T-cell (primary cell): ENCODE measurements around the gene SRM. TPM values are rescaled to one million over a fixed set of nuclear protein-coding genes. Genes with fewer than 3 reads are reported as not detected.
"Not testable (repeated sequence)": the region's sequence is repeated elsewhere in the genome, so short reads cannot be mapped to it uniquely, and the experiment has no call there.

ENCODE experiments used
- ATAC-seq, 4 experiments: fragments of 200-7000 bp in 3 of 4; fragments of 150-1000 bp in 1 of 4; cut with Tn5 transposase; replicated peaks in 1 of 4; 1 replicate in 3 of 4; 2 replicates in 1 of 4; pipeline ENCODE4 v1.10.0; 2021; ENCODE audit warnings: moderate library complexity in 3 of 4, mild to moderate bottlenecking in 2 of 4, moderate number of reproducible peaks in 1 of 4
- CTCF ChIA-PET, 2 donors: fragments of 300-600 bp; sonication (Branson Sonifier 250); formaldehyde crosslinking; loops; one replicate each; lab custom pipeline; 2022; ENCODE audit warnings: antibody characterized with exemption in 2 of 2; lab: Charles Lee
- POLR2A ChIA-PET, 2 donors: fragments of 300-600 bp; sonication (Branson Sonifier 250); formaldehyde crosslinking; loops; one replicate each; lab custom pipeline; 2022; ENCODE audit warnings: antibody characterized with exemption in 2 of 2; lab: Charles Lee
- DNase-seq, 35 experiments: peaks; one replicate each; pipeline versions ENCODE4 v3.0.0 to v3.0.0-alpha.2; 2013 to 2023
- H3K27ac ChIP-seq: one replicate; pipeline ENCODE4 v1.5.1; 2013; ENCODE audit warnings: low read length
- H3K27me3 ChIP-seq, 2 experiments: replicated peaks in 1 of 2; 1 replicate in 1 of 2; 2 replicates in 1 of 2; pipeline versions ENCODE4 v1.6.1 to v1.7.0; 2013; ENCODE audit warnings: low read length in 1 of 2, mixed read lengths in 1 of 2; ENCODE audit not compliant: control insufficient read depth in 2 of 2, insufficient read depth in 2 of 2; ENCODE audit errors: extremely low read depth in 1 of 2
- H3K36me3 ChIP-seq, 2 donors: 1 replicate in 1 of 2; 2 replicates in 1 of 2; pipeline versions ENCODE4 v1.6.1 to v1.7.0; 2013; ENCODE audit warnings: low read length in 1 of 2; ENCODE audit not compliant: control insufficient read depth in 2 of 2, insufficient read depth in 1 of 2; ENCODE audit errors: extremely low read depth in 1 of 2
- H3K4me1 ChIP-seq, 2 experiments: 1 replicate in 1 of 2; 2 replicates in 1 of 2; pipeline versions ENCODE4 v1.6.1 to v1.7.0; 2013; ENCODE audit warnings: low read length in 2 of 2, mixed read lengths in 1 of 2; ENCODE audit not compliant: insufficient read depth in 2 of 2, control insufficient read depth in 1 of 2; ENCODE audit errors: extremely low read depth in 1 of 2
- H3K4me3 ChIP-seq, 2 donors: 1 replicate in 1 of 2; 2 replicates in 1 of 2; pipeline versions ENCODE4 v1.5.1 to v1.7.0; 2013; ENCODE audit warnings: mild to moderate bottlenecking in 2 of 2, low read length in 1 of 2, moderate library complexity in 1 of 2; ENCODE audit not compliant: control insufficient read depth in 1 of 2; ENCODE audit errors: extremely low read depth in 1 of 2
- H3K9me3 ChIP-seq: 2 replicates; pipeline ENCODE4 v1.7.0; 2013
- H3K27ac Mint-ChIP-seq, 2 donors: one replicate each; pipeline ENCODE4 v1.8.0; 2020 to 2021; ENCODE audit warnings: mild to moderate bottlenecking in 2 of 2, mixed read lengths in 2 of 2
- H3K27me3 Mint-ChIP-seq, 2 donors: one replicate each; pipeline ENCODE4 v1.8.0; 2021 to 2022; ENCODE audit warnings: mixed read lengths in 2 of 2
- H3K36me3 Mint-ChIP-seq: one replicate; pipeline ENCODE4 v1.8.0; 2021; ENCODE audit warnings: mixed read lengths
- H3K4me1 Mint-ChIP-seq, 3 donors: one replicate each; pipeline ENCODE4 v1.8.0; 2020 to 2022; ENCODE audit warnings: mixed read lengths in 3 of 3, mild to moderate bottlenecking in 1 of 3
- H3K4me3 Mint-ChIP-seq, 3 donors: one replicate each; pipeline ENCODE4 v1.8.0; 2020 to 2022; ENCODE audit warnings: mild to moderate bottlenecking in 3 of 3, mixed read lengths in 3 of 3, moderate library complexity in 3 of 3
- H3K9me3 Mint-ChIP-seq, 3 donors: one replicate each; pipeline ENCODE4 v1.8.0; 2020 to 2022; ENCODE audit warnings: mixed read lengths in 3 of 3
- WGBS: methylation state at CpG from one replicate; pipeline ENCODE4 v1.1.5; 2013; ENCODE audit warnings: missing lambda C conversion rate; ENCODE audit not compliant: insufficient coverage; 5-methylcytosine and 5-hydroxymethylcytosine counted together
- total RNA-seq, 35 experiments: library from RNA in 6 of 35; stranded (reverse) in 6 of 35; fragments of 120-200 nt in 1 of 35; gene quantifications; one replicate each; pipeline versions ENCODE4 v1.2.1 to v1.2.4 and lab custom pipeline; 2013 to 2026

SRM gene
- total RNA-seq, 5 donors from 2014 or later (not counting 1 experiment from before 2014, with no cell fraction given): 38.0 to 78.5 (median 72.4) TPM

DNA sequence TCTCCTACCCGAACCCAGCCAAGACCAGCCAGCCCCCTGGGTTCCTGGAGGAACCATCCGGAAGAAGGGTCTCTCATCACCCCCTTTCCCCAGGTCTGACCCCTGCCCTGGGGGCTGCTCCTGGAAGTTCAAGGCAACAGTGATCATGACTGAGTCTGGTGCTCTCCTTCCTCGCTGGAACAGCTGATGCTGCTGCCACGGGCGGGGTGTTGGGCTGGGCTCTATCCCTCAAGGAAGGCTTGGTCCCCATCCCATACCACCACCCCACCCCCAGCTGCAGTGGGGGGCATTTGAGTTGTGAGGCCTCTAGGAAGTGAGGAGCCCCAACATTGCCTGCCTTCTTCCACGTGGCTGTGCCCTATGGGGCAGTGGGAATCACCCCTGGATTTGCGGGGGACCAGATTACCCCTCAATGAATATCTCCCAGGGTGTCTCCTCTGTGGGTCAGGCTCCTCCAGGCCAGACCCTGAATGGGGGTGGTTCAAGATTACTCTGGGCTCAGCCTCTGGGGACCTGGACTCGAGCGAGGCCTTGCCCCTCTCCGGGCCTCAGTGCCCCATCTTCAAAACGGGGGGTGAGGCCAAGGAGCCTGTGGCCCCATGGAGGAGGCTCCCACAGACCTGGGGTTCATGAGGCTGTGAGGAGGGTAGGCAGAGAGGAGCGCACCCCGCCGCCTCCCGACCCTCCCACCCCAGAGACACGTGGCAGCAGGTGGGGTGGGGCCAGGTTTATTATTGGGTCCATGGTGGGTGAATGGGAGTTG lies 15.6 kb downstream of the SRM start:
- Histone ChIP-seq H3K36me3 (no peaks in the 10 kb centered on the region), H3K27ac (no peak overlapping the region), H3K9me3 (no peaks in the 10 kb centered on the region), H3K4me3 (no peak overlapping the region), H3K4me1 (no peaks in the 10 kb centered on the region), H3K27me3 (peaks cover 0 to 9% of the 10 kb centered on the region in 2 experiments)
- Mint-ChIP-seq H3K4me3 (no peak overlapping the region), H3K27ac (no peak overlapping the region), H3K27me3 (no peaks in the 10 kb centered on the region), H3K36me3 (no peaks in the 10 kb centered on the region), H3K9me3 (no peaks in the 10 kb centered on the region), H3K4me1 (no peaks in the 10 kb centered on the region)
- WGBS: 68% methylated on average over 4 of the region's 16 CpGs
- POLR2A ChIA-PET: no interaction called here
- ATAC-seq (no peak), DNase-seq (no peak)
- CTCF ChIA-PET: no interaction called here

DNA sequence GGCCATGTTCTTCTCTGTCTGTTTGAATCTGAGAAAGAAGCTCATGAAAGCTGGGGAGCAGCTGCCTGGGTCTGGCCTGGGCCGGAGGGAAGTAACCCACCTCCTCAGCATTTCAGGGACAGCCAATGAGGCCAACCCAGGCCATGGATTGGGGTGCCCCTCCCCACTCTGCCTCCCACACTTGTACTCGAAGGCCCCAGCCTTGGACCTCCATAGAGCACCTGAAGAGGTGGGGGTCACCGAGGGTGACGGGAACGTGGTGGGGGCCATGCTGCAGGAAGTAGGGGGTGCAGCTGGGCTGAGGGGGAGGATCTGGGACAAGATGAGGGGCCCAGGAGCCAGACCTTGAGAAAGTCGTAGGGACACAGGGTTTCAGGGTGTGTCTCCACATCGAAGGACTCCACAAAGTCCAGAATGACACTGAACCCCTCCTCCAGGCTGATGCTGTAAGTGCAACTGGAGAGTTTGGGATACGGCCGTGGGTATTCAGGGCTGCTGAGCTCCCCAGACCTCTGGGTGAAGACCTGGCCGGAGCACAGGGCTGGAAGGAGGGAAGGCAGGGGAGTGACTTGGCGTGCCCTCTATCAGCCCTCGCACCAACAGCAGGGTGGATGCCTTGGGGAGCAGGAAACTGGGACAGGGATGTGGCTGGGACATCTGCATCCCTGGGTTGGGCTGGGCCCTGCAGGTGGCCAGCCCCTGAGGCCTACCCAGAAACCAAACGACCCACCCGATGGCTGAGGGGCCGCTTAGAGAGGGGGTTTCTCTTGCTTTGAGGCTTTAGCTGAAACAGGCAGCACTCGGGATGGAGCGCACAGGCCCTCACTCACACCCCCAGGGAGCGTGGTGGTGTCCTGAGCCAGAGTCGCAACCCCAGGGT lies 16.6 kb downstream of the SRM start:
- Histone ChIP-seq H3K27ac (no peak overlapping the region), H3K4me1 (no peaks in the 10 kb centered on the region), H3K4me3 (no peak overlapping the region), H3K27me3 (peaks cover 0 to 18% of the 10 kb centered on the region in 2 experiments), H3K36me3 (no peaks in the 10 kb centered on the region), H3K9me3 (no peaks in the 10 kb centered on the region)
- WGBS: 83% methylated on average over 10 of the region's 19 CpGs
- Mint-ChIP-seq H3K36me3 (no peaks in the 10 kb centered on the region), H3K27ac (no peak overlapping the region), H3K4me3 (no peak overlapping the region), H3K27me3 (no peaks in the 10 kb centered on the region), H3K4me1 (no peaks in the 10 kb centered on the region), H3K9me3 (no peaks in the 10 kb centered on the region)
- ChIA-PET POLR2A (no interaction called here), CTCF (no interaction called here)
- DNase-seq: no peak
- no peak for ATAC-seq

DNA sequence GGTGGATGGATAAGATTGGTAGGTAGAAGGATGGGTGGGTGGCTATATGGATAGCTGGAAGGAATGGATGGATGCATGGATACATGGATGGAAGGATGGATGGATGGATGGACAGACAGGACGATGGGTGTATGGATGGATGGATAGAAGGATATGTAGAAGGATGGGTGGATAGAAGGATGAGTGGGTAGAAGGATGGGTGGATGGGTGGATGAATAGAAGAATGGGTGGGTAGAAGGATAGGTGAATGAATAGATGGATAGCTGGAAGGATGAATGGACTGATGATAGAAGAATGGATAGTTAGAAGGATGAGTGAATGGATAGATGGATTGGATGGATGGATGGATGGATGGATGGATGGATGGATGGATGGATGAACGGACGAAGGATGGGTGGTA lies 17.8 kb downstream of the SRM start:
- Mint-ChIP-seq H3K4me1 (peaks cover 6 to 7% (median 6%) of the 10 kb centered on the region in 3 donors), H3K27ac (no peak overlapping the region), H3K4me3 (no peak overlapping the region), H3K27me3 (no peaks in the 10 kb centered on the region), H3K36me3 (no peaks in the 10 kb centered on the region), H3K9me3 (no peaks in the 10 kb centered on the region)
- no peaks in the 10 kb centered on the region for H3K36me3 ChIP-seq
- 82% methylated on average over 3 of the region's 3 CpGs for WGBS
- H3K4me3 ChIP-seq: no peak overlapping the region
- peaks cover 3 to 5% of the 10 kb centered on the region in 2 experiments for H3K4me1 ChIP-seq
- H3K9me3 ChIP-seq: no peaks in the 10 kb centered on the region
- no peak for ATAC-seq
- peaks cover 0 to 22% of the 10 kb centered on the region in 2 experiments for H3K27me3 ChIP-seq
- POLR2A ChIA-PET: interaction anchor here in 1 of 2 donors (0.7 kb wide), 1 partner anchor 148 kb away, joined by 4 read pairs; no protein-coding TSS in a partner anchor
- no peak overlapping the region for H3K27ac ChIP-seq
- no peak for DNase-seq
- CTCF ChIA-PET: no interaction called here

DNA sequence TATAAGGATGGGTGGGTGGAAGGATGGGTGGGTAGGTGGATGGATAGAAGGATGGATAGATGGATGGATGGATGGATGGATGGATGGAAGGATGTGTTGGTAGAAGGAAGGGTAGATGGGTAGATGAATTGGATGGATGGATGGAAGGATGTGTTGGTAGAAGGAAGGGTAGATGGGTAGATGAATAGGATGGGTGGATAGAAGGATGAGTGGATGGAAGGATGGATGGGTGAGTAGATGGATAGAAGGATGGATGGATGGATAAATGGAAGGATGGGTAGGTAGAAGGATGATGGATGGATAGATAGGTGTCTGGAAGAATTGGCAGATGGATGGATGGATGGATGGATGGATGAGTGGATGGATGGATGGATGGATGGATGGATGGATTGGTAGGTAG lies 18.8 kb downstream of the SRM start:
- H3K36me3 Mint-ChIP-seq: no peaks in the 10 kb centered on the region
- POLR2A ChIA-PET: interaction anchor here in 1 of 2 donors (0.7 kb wide), 1 partner anchor 19 kb away, joined by 4 read pairs; the partner anchor contains the start of gene SRM

DNA sequence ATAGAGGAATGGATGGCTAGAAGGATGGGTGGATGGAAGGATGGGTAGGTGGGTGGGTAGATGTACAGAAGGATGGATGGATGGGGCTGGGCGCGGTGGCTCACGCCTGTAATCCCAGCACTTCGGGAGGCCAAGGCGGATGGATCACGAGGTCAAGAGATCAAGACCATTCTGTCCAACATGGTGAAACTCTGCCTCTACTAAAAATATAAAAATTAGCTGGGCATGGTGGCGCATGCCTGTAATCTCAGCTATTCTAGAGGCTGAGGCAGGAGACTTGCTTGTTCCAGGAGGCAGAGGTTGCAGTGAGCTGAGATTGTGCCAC lies 19.8 kb downstream of the SRM start:
- H3K4me1 ChIP-seq, H3K4me3 Mint-ChIP-seq, H3K36me3 Mint-ChIP-seq, ATAC-seq, DNase-seq, H3K9me3 ChIP-seq, H3K27me3 Mint-ChIP-seq, CTCF ChIA-PET, H3K9me3 Mint-ChIP-seq, H3K4me3 ChIP-seq, H3K4me1 Mint-ChIP-seq, H3K36me3 ChIP-seq, H3K27ac ChIP-seq, H3K27ac Mint-ChIP-seq: not testable (repeated sequence)
- peaks cover 0 to 22% of the 10 kb centered on the region in 2 experiments for H3K27me3 ChIP-seq
- POLR2A ChIA-PET: interaction anchor here in 1 of 2 donors (0.7 kb wide), 1 partner anchor 460 kb away, joined by 7 read pairs; no protein-coding TSS in a partner anchor
- WGBS: 100% methylated on average over 1 of the region's 7 CpGs

More for the DNA sequence above, 18.8 kb downstream of the SRM start:
- no peak overlapping the region for H3K4me3 Mint-ChIP-seq
- H3K4me1 ChIP-seq: peaks cover 3 to 5% of the 10 kb centered on the region in 2 experiments
- no peak overlapping the region for H3K27ac ChIP-seq
- no peaks in the 10 kb centered on the region for H3K36me3 ChIP-seq
- no peaks in the 10 kb centered on the region for H3K27me3 Mint-ChIP-seq
- H3K9me3 Mint-ChIP-seq: no peaks in the 10 kb centered on the region
- H3K4me1 Mint-ChIP-seq: peaks cover 6 to 7% (median 6%) of the 10 kb centered on the region in 3 donors
- peaks cover 0 to 22% of the 10 kb centered on the region in 2 experiments for H3K27me3 ChIP-seq
- H3K27ac Mint-ChIP-seq: no peak overlapping the region
- CTCF ChIA-PET: no interaction called here
- no peak for DNase-seq
- no peaks in the 10 kb centered on the region for H3K9me3 ChIP-seq
- ATAC-seq: no peak
- no peak overlapping the region for H3K4me3 ChIP-seq

DNA sequence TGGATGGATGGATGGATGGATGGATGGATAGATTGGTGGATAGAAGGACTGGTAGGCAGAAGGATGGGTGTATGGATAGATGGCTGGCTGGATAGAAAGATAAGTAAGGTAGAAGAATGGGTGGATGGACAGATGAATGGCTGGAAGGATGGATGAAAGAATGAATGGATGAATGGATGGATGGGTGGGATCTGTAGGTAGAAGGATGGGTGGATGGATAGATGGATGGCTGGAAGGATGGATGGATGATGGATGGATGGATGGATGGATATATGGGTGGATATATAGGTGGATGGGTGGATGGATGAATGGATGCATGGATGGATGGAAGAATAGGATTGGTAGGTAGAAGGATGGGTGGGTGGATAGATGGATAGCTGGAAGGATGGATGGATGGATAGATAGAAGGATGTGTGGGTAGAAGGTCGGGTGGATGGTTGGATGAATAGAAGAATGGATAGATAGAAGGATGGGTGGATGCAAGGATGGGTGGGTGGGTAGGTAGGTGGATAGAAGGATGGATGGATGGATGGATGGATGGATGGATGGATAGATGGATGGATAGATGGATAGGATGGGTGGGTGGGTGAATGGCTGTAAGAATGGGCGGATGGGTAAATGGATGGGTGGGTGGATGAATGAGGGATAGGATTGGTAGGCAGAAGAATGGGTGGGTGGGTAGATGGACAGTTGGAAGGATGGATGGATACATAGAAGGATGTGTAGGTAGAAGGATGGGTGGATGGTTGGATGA lies 20.3 kb downstream of the SRM start:
- H3K4me3 Mint-ChIP-seq: no peak overlapping the region
- Histone ChIP-seq H3K4me1 (peaks cover 3 to 5% of the 10 kb centered on the region in 2 experiments), H3K27ac (no peak overlapping the region), H3K9me3 (no peaks in the 10 kb centered on the region), H3K36me3 (no peaks in the 10 kb centered on the region), H3K27me3 (peaks cover 0 to 22% of the 10 kb centered on the region in 2 experiments), H3K4me3 (no peak overlapping the region)
- peaks cover 6 to 7% (median 6%) of the 10 kb centered on the region in 3 donors for H3K4me1 Mint-ChIP-seq
- no peaks in the 10 kb centered on the region for H3K36me3 Mint-ChIP-seq
- no peak for DNase-seq
- WGBS: 68% methylated on average over 2 of the region's 2 CpGs
- POLR2A ChIA-PET: interaction anchor here in 1 of 2 donors (0.7 kb wide), 1 partner anchor 461 kb away, joined by 7 read pairs; no protein-coding TSS in a partner anchor
- no peak overlapping the region for H3K27ac Mint-ChIP-seq
- no peak for ATAC-seq
- H3K27me3 Mint-ChIP-seq: no peaks in the 10 kb centered on the region
- CTCF ChIA-PET: interaction anchor here in 1 of 2 donors (0.6 kb wide), 1 partner anchor 1253 kb away, joined by 4 read pairs; no protein-coding TSS in a partner anchor
- no peaks in the 10 kb centered on the region for H3K9me3 Mint-ChIP-seq
